Neural crest cell (in vitro differentiated cells): ENCODE measurements around the gene COL11A1. TPM values are rescaled to one million over a fixed set of nuclear protein-coding genes. Genes with fewer than 3 reads are reported as not detected.
A peak's percentile ranks its signal among the peaks of the same experiment; 100 is the strongest.

Experiments
- DNase-seq: peaks from one replicate; pipeline ENCODE4 v3.0.0; 2021; ENCODE audit warnings: low read depth, mixed read lengths, low spot score
- H3K27ac Mint-ChIP-seq: one replicate; pipeline ENCODE4 v1.8.0; 2021; ENCODE audit warnings: mild to moderate bottlenecking, mixed read lengths; ENCODE audit not compliant: unreplicated experiment
- H3K27me3 Mint-ChIP-seq: 2 replicates; pipeline ENCODE4 v1.8.0; 2021; ENCODE audit warnings: low read depth, mild to moderate bottlenecking, mixed read lengths
- H3K36me3 Mint-ChIP-seq: 2 replicates; pipeline ENCODE4 v1.8.0; 2021; ENCODE audit warnings: low read depth, mild to moderate bottlenecking, mixed read lengths
- H3K4me1 Mint-ChIP-seq: 2 replicates; pipeline ENCODE4 v1.8.0; 2021; ENCODE audit warnings: mixed read lengths
- H3K4me3 Mint-ChIP-seq: one replicate; pipeline ENCODE4 v1.8.0; 2021; ENCODE audit warnings: mild to moderate bottlenecking, mixed read lengths
- H3K9me3 Mint-ChIP-seq: 2 replicates; pipeline ENCODE4 v1.8.0; 2021; ENCODE audit warnings: mixed read lengths
- CTCF ChIP-seq: fragments of 200-600 bp; sonication (generic); conservative IDR thresholded peaks from 2 replicates; pipeline ENCODE4 v1.5.0; 2021; ENCODE audit warnings: antibody characterized with exemption, mild to moderate bottlenecking
- total RNA-seq: library from RNA; stranded (reverse); gene quantifications from 2 replicates; pipeline ENCODE4 v1.2.1, GENCODE V29; 2021

Gene COL11A1
- total RNA-seq, 1 donor from 2014 or later: 25.1 TPM

DNA sequence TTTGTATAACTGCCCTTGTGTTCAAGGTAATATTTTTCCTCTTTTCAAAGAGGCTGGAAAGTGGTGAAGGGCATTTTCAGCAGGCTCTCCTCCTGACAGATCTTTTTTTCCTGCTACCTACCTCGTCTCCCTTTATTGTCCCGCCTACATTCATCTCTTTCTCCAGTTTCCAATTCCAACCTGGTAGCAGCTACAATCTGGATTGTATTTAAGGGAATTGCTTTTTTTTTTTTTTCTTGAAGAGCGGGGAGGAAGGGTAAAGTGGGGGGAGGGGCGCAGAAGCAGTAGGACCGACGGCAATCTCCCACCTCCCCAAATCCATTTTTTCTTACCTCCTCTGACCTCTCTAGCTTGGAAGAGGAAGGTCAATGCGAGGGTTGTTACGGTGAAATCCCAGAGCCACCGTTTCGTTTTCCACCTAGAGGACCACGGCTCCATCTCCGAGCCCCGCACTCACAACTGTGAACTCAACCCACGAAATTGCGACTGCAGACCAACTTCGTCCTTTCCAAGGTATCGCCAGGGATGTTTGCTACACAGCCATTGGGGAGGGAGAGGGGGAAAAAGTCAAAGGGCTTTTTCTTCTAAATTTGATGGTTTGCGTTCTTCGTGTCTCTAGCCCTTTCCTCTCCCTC, 464 bp downstream of the COL11A1 start:
- H3K4me3 Mint-ChIP-seq: peak overlapping the region; percentile 92
- H3K27me3 Mint-ChIP-seq: peaks cover 6% of the 10 kb centered on the region
- no peak for TF ChIP-seq CTCF
- H3K9me3 Mint-ChIP-seq: no peaks in the 10 kb centered on the region
- H3K4me1 Mint-ChIP-seq: peaks cover 50% of the 10 kb centered on the region
- H3K27ac Mint-ChIP-seq: no peak overlapping the region
- H3K36me3 Mint-ChIP-seq: no peaks in the 10 kb centered on the region
- DNase-seq: peak; percentile 3

- Mint-ChIP-seq H3K4me1 (peaks cover 46% of the 10 kb centered on the region), H3K27ac (peak overlapping the region; percentile 17), H3K4me3 (peak overlapping the region; percentile 92), H3K36me3 (no peaks in the 10 kb centered on the region), H3K9me3 (no peaks in the 10 kb centered on the region), H3K27me3 (peaks cover 6% of the 10 kb centered on the region)
- DNase-seq: peak; percentile 33
- TF ChIP-seq CTCF: peak; percentile 76
Observed at GRCh38 chr1:103106426-103107341, 1.6 kb downstream of the COL11A1 start.

DNA sequence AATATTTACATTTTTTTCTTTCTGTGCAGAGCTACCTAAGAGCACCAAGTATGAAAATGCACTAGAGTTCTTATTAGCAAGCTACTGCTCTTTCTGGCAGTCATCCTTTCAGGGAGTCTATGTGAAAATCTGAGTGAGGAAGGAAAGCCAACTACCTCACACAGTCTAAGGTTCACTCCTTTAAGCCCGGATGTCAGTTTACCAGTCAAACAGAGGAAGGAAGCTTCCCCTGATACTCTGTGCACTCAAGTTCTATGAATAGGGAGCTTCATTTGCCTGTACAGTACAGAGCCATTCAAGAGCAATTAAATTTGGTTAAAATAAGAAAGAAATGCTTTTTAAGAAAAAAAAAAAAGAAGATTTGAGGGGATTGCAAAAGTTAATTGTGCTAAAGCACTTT, 6.9 kb downstream of the COL11A1 start:
- no peak overlapping the region for H3K27ac Mint-ChIP-seq
- peaks cover 4% of the 10 kb centered on the region for H3K4me1 Mint-ChIP-seq
- no peak for TF ChIP-seq CTCF
- no peaks in the 10 kb centered on the region for H3K9me3 Mint-ChIP-seq
- DNase-seq: no peak
- no peaks in the 10 kb centered on the region for H3K27me3 Mint-ChIP-seq
- no peaks in the 10 kb centered on the region for H3K36me3 Mint-ChIP-seq
- H3K4me3 Mint-ChIP-seq: no peak overlapping the region

GRCh38 chr1:103089221-103089620, 19.1 kb downstream of the COL11A1 start:
- no peaks in the 10 kb centered on the region for H3K36me3 Mint-ChIP-seq
- H3K4me3 Mint-ChIP-seq: no peak overlapping the region
- no peaks in the 10 kb centered on the region for H3K4me1 Mint-ChIP-seq
- no peak for TF ChIP-seq CTCF
- H3K9me3 Mint-ChIP-seq: no peaks in the 10 kb centered on the region
- no peak overlapping the region for H3K27ac Mint-ChIP-seq
- no peak for DNase-seq
- no peaks in the 10 kb centered on the region for H3K27me3 Mint-ChIP-seq

DNA sequence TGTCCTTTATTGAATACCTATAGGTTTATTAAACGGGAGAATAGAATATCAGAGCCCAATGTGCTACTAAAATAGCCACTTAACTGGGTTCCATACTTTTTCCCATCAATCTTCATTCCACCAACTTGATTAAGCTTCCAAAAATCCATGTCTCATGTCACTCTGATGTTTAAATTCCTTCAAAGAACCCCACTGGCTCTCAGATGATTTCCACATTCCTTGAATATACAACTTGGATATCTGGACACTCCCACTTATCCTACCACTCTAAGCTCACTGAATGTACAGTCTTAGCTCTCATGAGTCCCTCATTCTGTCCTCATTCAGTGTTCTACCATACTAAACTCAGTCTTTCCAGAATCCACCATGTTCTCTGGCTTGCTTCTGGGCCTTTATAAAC, 21.1 kb downstream of the COL11A1 start:
- no peak overlapping the region for H3K4me3 Mint-ChIP-seq
- H3K36me3 Mint-ChIP-seq: no peaks in the 10 kb centered on the region
- H3K27ac Mint-ChIP-seq: no peak overlapping the region
- H3K4me1 Mint-ChIP-seq: no peaks in the 10 kb centered on the region
- TF ChIP-seq CTCF: no peak
- H3K27me3 Mint-ChIP-seq: no peaks in the 10 kb centered on the region
- no peak for DNase-seq
- H3K9me3 Mint-ChIP-seq: no peaks in the 10 kb centered on the region
